Measurements from ENCODE around the gene ITGB2.

The ITGB2 gene

GRCh38 chr21:44910229-44911067, 10.3 kb downstream of the ITGB2 start:
- DNase-seq (ENCODE audit: low read depth), result no peak

GRCh38 chr21:44909719-44910118, 11.0 kb downstream of the ITGB2 start:
- no peak for DNase-seq (ENCODE audit: low read depth)

- DNase-seq (ENCODE audit: low read depth), result no peak
Measured at GRCh38 chr21:44908908-44909307, 11.8 kb downstream of the ITGB2 start.

- DNase-seq (ENCODE audit: low read depth), result no peak
Measured at GRCh38 chr21:44907966-44908895, 12.5 kb downstream of the ITGB2 start.

GRCh38 chr21:44907225-44907965, 13.3 kb downstream of the ITGB2 start:
- DNase-seq (ENCODE audit: low read depth), result no peak

GRCh38 chr21:44905728-44906090, 15.0 kb downstream of the ITGB2 start:
- no peak for DNase-seq (ENCODE audit: low read depth)

- no peak for DNase-seq (ENCODE audit: low read depth)
Measured at GRCh38 chr21:44905016-44905727, 15.5 kb downstream of the ITGB2 start.

GRCh38 chr21:44904141-44904923, 16.4 kb downstream of the ITGB2 start:
- no peak for DNase-seq (ENCODE audit: low read depth)

- no peak for DNase-seq (ENCODE audit: low read depth)
Measured at GRCh38 chr21:44903689-44904088, 17.0 kb downstream of the ITGB2 start.

GRCh38 chr21:44903050-44903685, 17.5 kb downstream of the ITGB2 start:
- DNase-seq (ENCODE audit: low read depth), result no peak

- no peak for DNase-seq (ENCODE audit: low read depth)
Measured at GRCh38 chr21:44902268-44903049, 18.2 kb downstream of the ITGB2 start.

- DNase-seq (ENCODE audit: low read depth), result no peak
Measured at GRCh38 chr21:44901391-44902074, 19.2 kb downstream of the ITGB2 start.

- no peak for DNase-seq (ENCODE audit: low read depth)
Measured at GRCh38 chr21:44900559-44901251, 20.0 kb downstream of the ITGB2 start.

- DNase-seq (ENCODE audit: low read depth), result no peak
Measured at GRCh38 chr21:44899768-44900558, 20.7 kb downstream of the ITGB2 start.

- no peak for DNase-seq (ENCODE audit: low read depth)
Measured at GRCh38 chr21:44898851-44899767, 21.6 kb downstream of the ITGB2 start.

GRCh38 chr21:44898011-44898488, 22.6 kb downstream of the ITGB2 start:
- no peak for DNase-seq (ENCODE audit: low read depth)

Measured in activated T-cell treated with anti-CD3 and anti-CD28 coated beads for 24 hours (primary cell).